ENCODE measurements around the gene PRKN.

DNA sequence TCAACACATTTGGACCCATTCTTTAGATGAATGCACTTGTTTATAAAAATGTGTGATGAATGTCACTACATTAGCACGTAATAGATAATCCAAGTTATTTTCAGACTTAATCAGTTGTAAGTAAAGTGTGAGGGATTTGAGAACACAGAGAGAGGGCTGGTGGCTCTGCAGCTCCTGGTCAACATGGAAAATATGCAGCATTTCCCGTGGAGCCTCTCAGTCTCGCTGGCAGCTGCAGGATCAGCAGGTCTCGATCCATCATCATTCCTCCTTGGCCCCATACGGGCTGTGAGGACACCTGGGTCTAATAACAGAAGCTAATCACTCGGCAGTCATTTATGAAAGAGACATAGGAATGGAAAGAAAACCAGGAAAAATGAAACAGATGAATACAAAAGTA lies 390.2 kb downstream of the PRKN start:
- no peak for TF ChIP-seq POLR2A (IDR thresholded peaks at IDR 0.05)
- TF ChIP-seq, protein P1, sequence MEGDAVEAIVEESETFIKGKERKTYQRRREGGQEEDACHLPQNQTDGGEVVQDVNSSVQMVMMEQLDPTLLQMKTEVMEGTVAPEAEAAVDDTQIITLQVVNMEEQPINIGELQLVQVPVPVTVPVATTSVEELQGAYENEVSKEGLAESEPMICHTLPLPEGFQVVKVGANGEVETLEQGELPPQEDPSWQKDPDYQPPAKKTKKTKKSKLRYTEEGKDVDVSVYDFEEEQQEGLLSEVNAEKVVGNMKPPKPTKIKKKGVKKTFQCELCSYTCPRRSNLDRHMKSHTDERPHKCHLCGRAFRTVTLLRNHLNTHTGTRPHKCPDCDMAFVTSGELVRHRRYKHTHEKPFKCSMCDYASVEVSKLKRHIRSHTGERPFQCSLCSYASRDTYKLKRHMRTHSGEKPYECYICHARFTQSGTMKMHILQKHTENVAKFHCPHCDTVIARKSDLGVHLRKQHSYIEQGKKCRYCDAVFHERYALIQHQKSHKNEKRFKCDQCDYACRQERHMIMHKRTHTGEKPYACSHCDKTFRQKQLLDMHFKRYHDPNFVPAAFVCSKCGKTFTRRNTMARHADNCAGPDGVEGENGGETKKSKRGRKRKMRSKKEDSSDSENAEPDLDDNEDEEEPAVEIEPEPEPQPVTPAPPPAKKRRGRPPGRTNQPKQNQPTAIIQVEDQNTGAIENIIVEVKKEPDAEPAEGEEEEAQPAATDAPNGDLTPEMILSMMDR (IDR thresholded peaks at IDR 0.05), result no peak

All from thyroid gland (tissue), 4 donors.